ENCODE data around the gene DDX21. TPM values are rescaled to one million over a fixed set of nuclear protein-coding genes. Genes with fewer than 3 reads are reported as not detected.

The DDX21 gene
- total RNA-seq, 6 experiments from 2014 or later, result 81.7 to 103 (median 90.7) TPM

GRCh38 chr10:68992636-68993440 is 36.9 kb downstream of the DDX21 start:
- peak; percentile 93 for DNase-seq
- Mint-ChIP-seq H3K27ac (peak overlapping the region; percentile 87), H3K9me3 (no peaks in the 10 kb centered on the region), H3K4me1 (ENCODE audit: low read depth) (peaks cover 59% of the 10 kb centered on the region), H3K36me3 (ENCODE audit: low read depth) (peaks cover 23% of the 10 kb centered on the region), H3K4me3 (peak overlapping the region; percentile 74), H3K27me3 (ENCODE audit: insufficient read depth) (peaks cover 5% of the 10 kb centered on the region)
- no peak for TF ChIP-seq CTCF (IDR thresholded peaks at IDR 0.05)

GRCh38 chr10:68997211-68997610 is 41.2 kb downstream of the DDX21 start:
- Mint-ChIP-seq H3K9me3 (no peaks in the 10 kb centered on the region), H3K36me3 (ENCODE audit: low read depth) (peaks cover 4% of the 10 kb centered on the region; the same call in 1 of the 2 replicates), H3K27me3 (ENCODE audit: insufficient read depth) (no peaks in the 10 kb centered on the region), H3K27ac (peak overlapping the region; percentile 77), H3K4me1 (ENCODE audit: low read depth) (peaks cover 30% of the 10 kb centered on the region), H3K4me3 (no peak overlapping the region)
- no peak for TF ChIP-seq CTCF (IDR thresholded peaks at IDR 0.05)
- no peak for DNase-seq

GRCh38 chr10:69004821-69005220 is 48.9 kb downstream of the DDX21 start:
- Mint-ChIP-seq H3K9me3 (no peaks in the 10 kb centered on the region), H3K27me3 (ENCODE audit: insufficient read depth) (no peaks in the 10 kb centered on the region), H3K36me3 (ENCODE audit: low read depth) (peaks cover 7% of the 10 kb centered on the region; the same call in 1 of the 2 replicates), H3K4me1 (ENCODE audit: low read depth) (peaks cover 15% of the 10 kb centered on the region), H3K27ac (no peak overlapping the region; the same call in 1 of the 2 replicates), H3K4me3 (no peak overlapping the region)
- peak; percentile 62 for DNase-seq
- peak; percentile 81 for TF ChIP-seq CTCF (IDR thresholded peaks at IDR 0.05)

GRCh38 chr10:69005704-69006485 is 49.9 kb downstream of the DDX21 start:
- no peak for TF ChIP-seq CTCF (IDR thresholded peaks at IDR 0.05)
- no peak overlapping the region for H3K4me3 Mint-ChIP-seq
- DNase-seq, result no peak
- H3K9me3 Mint-ChIP-seq, result no peaks in the 10 kb centered on the region
- H3K27ac Mint-ChIP-seq, result no peak overlapping the region
- H3K36me3 Mint-ChIP-seq (ENCODE audit: low read depth), result peaks cover 7% of the 10 kb centered on the region; the same call in 1 of the 2 replicates
- H3K27me3 Mint-ChIP-seq (ENCODE audit: insufficient read depth), result no peaks in the 10 kb centered on the region
- peaks cover 20% of the 10 kb centered on the region for H3K4me1 Mint-ChIP-seq (ENCODE audit: low read depth)

- Mint-ChIP-seq H3K9me3 (no peaks in the 10 kb centered on the region), H3K27ac (no peak overlapping the region), H3K4me3 (no peak overlapping the region), H3K36me3 (ENCODE audit: low read depth) (peaks cover 7% of the 10 kb centered on the region; the same call in 1 of the 2 replicates), H3K27me3 (ENCODE audit: insufficient read depth) (no peaks in the 10 kb centered on the region), H3K4me1 (ENCODE audit: low read depth) (peaks cover 20% of the 10 kb centered on the region)
- TF ChIP-seq CTCF (IDR thresholded peaks at IDR 0.05), result no peak
- DNase-seq, result no peak
Observed at GRCh38 chr10:69007260-69007659, 51.3 kb downstream of the DDX21 start.
